VCaP (cell line): ENCODE measurements around the gene OR10V1.

ENCODE experiments used
- H3K27ac ChIP-seq: fragments of 450-650 bp; 2 replicates; pipeline ENCODE4 v1.5.1; 2017
- TF ChIP-seq, protein P1 (sequence below): fragments of 450-650 bp; conservative IDR thresholded peaks from 2 replicates; pipeline ENCODE4 v1.5.1; 2017; ENCODE audit warnings: mild to moderate bottlenecking, moderate library complexity

Gene OR10V1

GRCh38 chr11:59667812-59668187, 45.8 kb downstream of the OR10V1 start:
- peak overlapping the region; percentile 91; the same call in 1 of the 2 replicates for H3K27ac ChIP-seq
- TF ChIP-seq, protein P1, sequence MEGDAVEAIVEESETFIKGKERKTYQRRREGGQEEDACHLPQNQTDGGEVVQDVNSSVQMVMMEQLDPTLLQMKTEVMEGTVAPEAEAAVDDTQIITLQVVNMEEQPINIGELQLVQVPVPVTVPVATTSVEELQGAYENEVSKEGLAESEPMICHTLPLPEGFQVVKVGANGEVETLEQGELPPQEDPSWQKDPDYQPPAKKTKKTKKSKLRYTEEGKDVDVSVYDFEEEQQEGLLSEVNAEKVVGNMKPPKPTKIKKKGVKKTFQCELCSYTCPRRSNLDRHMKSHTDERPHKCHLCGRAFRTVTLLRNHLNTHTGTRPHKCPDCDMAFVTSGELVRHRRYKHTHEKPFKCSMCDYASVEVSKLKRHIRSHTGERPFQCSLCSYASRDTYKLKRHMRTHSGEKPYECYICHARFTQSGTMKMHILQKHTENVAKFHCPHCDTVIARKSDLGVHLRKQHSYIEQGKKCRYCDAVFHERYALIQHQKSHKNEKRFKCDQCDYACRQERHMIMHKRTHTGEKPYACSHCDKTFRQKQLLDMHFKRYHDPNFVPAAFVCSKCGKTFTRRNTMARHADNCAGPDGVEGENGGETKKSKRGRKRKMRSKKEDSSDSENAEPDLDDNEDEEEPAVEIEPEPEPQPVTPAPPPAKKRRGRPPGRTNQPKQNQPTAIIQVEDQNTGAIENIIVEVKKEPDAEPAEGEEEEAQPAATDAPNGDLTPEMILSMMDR: no peak

DNA sequence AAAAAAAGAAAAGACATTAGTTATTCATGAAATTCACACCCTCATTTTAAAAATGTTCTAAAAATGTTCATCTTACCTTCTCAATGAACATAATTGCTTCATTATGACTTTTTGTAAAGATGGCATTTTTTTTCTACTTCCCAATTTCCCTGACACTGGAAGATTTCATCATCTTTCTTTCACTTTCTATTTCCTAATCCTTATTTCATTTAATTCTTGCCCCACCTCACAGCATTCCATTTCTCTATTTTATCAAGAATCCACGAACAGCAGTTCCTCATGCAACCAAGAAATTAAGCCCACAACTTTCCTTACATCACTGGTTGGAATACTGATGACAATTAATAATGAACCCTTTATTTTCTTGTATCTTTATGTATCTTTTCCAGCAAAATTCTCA, 46.7 kb downstream of the OR10V1 start:
- TF ChIP-seq, protein P1: no peak
- no peak overlapping the region for H3K27ac ChIP-seq
